Measurements from ENCODE around the gene PDLIM5. TPM values are rescaled to one million over a fixed set of nuclear protein-coding genes. Genes with fewer than 3 reads are reported as not detected.
"Not testable (repeated sequence)": the region's sequence is repeated elsewhere in the genome, so short reads cannot be mapped to it uniquely, and the experiment has no call there.

The PDLIM5 gene
- total and polyA plus RNA-seq, 5 experiments from 2014 or later = 29.1 to 46.3 (median 33.6) TPM

DNA sequence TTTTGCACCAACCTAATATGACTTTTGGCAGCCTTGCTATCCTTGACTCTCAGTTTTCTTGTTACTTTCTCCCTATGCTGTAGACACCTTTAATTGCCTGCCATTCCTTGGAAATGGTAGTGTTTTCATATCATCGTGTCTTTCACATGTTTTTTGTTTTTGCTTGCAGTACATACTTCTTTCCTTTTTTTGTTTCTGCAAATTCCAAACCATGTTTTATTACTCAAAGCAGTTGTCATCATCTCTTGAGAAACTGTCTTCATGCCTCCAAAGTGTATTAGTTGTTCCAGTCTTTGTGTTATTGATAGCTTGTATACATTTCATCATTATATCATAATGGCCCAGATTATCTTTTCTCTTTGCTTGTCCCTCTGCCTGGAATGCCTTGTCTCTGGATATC, 57.1 kb downstream of the PDLIM5 start:
- POLR2A ChIA-PET = no interaction called here
- H3K27ac Mint-ChIP-seq = no peak overlapping the region
- H3K9me3 Mint-ChIP-seq = peaks cover 0 to 5% (median 0%) of the 10 kb centered on the region in 9 donors
- DNase-seq (no peak), ATAC-seq (no peak)
- H3K27me3 Mint-ChIP-seq = no peaks in the 10 kb centered on the region
- H3K36me3 Mint-ChIP-seq = peaks cover 4 to 10% (median 5%) of the 10 kb centered on the region in 3 donors
- H3K4me1 Mint-ChIP-seq = peaks cover 0 to 18% (median 6%) of the 10 kb centered on the region in 4 donors
- no peak overlapping the region for H3K4me3 Mint-ChIP-seq

DNA sequence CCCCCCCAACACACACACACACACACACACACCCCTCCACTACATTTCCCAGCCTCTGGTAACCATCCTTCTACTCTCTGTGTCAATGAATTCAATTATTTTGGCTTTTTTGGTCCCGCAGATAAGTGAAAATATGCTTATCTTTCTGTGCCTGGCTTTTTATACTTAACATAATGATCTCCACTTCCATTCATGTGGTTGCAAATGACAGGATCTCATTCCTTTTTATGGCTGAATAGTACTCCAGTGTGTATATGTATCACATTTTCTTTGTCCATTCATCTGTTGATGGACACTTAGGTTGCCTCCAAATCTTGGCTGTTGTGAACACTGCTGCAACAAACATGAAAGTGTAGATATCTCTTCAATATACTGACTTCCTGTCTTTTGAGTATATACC, 59.8 kb downstream of the PDLIM5 start:
- peaks cover 0 to 5% (median 0%) of the 10 kb centered on the region in 9 donors for H3K9me3 Mint-ChIP-seq
- no peak for ATAC-seq

DNA sequence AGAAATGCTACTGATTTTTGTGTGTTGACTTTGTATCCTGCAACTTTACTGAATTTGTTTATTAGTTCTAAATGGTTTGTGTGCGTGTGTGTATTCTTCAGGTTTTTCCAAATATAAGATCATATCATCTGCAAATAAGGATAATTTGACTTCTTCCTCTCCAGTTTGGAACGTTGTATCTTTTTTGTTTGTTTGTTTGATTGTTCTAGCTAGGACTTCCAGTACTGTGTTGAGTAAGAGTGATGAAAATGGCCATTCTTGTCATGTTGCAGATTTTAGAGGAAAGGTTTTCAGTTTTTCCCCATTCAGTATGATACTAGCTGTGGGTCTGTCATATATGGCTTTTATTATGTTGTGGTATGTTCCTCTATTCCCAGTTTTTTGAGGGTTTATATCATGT, 61.8 kb downstream of the PDLIM5 start:
- H3K36me3 Mint-ChIP-seq, H3K27me3 Mint-ChIP-seq: not testable (repeated sequence)

More for the DNA sequence above, 59.8 kb downstream of the PDLIM5 start:
- Mint-ChIP-seq H3K4me3 (no peak overlapping the region), H3K36me3 (peaks cover 4 to 10% (median 5%) of the 10 kb centered on the region in 3 donors), H3K27ac (no peak overlapping the region), H3K27me3 (no peaks in the 10 kb centered on the region), H3K4me1 (peaks cover 0 to 18% (median 6%) of the 10 kb centered on the region in 4 donors)
- no peak for DNase-seq
- POLR2A ChIA-PET = no interaction called here

DNA sequence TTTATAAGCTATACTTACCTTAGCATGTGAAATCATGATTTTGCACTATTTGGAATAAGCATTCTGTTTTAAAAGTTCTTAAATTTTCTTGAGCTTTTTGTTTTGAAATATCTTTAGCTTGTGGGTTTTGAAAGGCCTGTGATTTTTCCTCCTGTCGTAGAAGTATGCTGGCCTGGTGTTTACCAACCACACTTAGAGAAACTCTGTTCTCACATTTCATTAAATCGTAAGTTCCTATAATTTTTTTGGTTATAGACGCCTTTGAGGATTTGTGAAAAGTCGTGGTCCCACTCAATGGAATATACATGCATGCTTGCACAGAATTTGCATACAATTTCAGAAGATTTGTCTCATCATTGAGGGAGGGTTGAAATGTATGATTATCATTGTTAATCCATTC, 63.6 kb downstream of the PDLIM5 start:
- DNase-seq (no peak), ATAC-seq (no peak)
- Mint-ChIP-seq H3K27me3 (no peaks in the 10 kb centered on the region), H3K4me1 (peaks cover 8 to 21% (median 18%) of the 10 kb centered on the region in 4 donors), H3K9me3 (peaks cover 0 to 5% (median 0%) of the 10 kb centered on the region in 9 donors), H3K4me3 (no peak overlapping the region), H3K27ac (no peak overlapping the region), H3K36me3 (peaks cover 4 to 5% (median 5%) of the 10 kb centered on the region in 3 donors)
- POLR2A ChIA-PET = interaction anchor here (0.6 kb wide), 1 partner anchor 11 kb away, joined by 3 read pairs; no protein-coding TSS in a partner anchor

More for the DNA sequence above, 61.8 kb downstream of the PDLIM5 start:
- H3K4me1 Mint-ChIP-seq, ATAC-seq, H3K9me3 Mint-ChIP-seq, H3K27ac Mint-ChIP-seq, H3K4me3 Mint-ChIP-seq, DNase-seq, POLR2A ChIA-PET: not testable (repeated sequence)

DNA sequence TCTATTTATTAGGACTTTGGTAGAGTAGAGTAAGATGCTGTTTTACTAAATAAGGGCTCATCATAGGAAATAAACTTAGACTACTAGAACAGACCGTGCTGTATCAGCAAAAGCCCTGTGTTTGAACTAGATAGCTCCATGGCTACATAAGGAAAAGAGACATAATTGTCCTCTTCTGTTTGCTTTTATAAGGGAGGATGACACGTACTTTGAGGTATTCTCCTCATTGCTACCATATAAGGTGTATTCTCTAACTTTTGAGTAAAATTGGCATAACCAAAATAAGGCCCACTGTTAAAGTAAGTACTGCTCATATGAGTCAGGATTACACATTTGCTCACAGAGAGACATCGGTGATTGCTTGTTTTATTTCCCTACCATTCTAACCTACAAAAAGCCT, 64.3 kb downstream of the PDLIM5 start:
- Mint-ChIP-seq H3K9me3 (peaks cover 0 to 5% (median 0%) of the 10 kb centered on the region in 9 donors), H3K27me3 (no peaks in the 10 kb centered on the region), H3K27ac (no peak overlapping the region), H3K36me3 (peaks cover 4 to 5% (median 5%) of the 10 kb centered on the region in 3 donors), H3K4me3 (no peak overlapping the region), H3K4me1 (peaks cover 12 to 24% (median 21%) of the 10 kb centered on the region in 4 donors)
- no peak for DNase-seq
- POLR2A ChIA-PET = no interaction called here
- no peak for ATAC-seq

DNA sequence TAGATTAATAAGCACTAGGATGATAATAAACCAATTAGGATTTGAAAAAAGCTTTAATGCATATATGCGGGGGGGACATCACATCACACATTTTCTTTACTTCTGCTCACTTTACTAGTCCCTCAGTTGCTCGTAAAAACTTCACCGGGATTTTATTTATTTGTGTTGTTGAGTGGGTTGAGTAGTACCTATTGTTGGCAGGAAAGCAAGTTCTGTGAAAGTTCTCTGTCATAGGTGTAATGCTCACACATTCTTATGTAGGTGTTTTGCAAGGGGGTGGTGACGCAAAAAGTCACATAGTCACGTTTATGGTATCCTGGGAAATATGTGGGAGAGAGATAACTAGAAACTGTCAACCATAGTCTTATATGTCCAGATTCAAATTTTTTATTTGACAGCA, 65.3 kb downstream of the PDLIM5 start:
- DNase-seq (no peak), ATAC-seq (no peak)
- H3K27me3 Mint-ChIP-seq = no peaks in the 10 kb centered on the region
- no peak overlapping the region for H3K4me3 Mint-ChIP-seq
- peaks cover 14 to 26% (median 19%) of the 10 kb centered on the region in 4 donors for H3K4me1 Mint-ChIP-seq
- H3K36me3 Mint-ChIP-seq = peaks cover 0 to 5% (median 4%) of the 10 kb centered on the region in 3 donors
- POLR2A ChIA-PET = no interaction called here
- peaks cover 0 to 5% (median 0%) of the 10 kb centered on the region in 9 donors for H3K9me3 Mint-ChIP-seq
- no peak overlapping the region for H3K27ac Mint-ChIP-seq

DNA sequence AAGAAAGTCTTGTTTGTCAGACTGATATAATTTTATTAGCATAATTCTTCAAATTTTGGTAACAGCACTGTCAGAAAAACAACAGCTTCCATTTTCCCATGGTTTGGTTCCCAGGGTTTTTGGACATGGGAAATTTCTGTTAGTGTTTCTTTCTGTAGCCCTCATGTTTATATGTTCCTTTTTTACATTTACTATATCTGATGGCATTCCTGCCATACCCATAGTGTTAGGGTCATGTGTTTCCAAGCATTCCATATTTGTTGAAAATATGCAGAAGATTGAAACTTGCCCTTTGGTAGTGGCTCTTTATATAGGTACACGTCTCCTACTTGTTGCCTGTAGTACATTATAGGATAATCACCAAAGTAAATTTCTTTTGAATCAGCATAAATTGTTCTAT, 65.8 kb downstream of the PDLIM5 start:
- Mint-ChIP-seq H3K4me3 (no peak overlapping the region), H3K4me1 (peaks cover 14 to 26% (median 19%) of the 10 kb centered on the region in 4 donors), H3K27me3 (no peaks in the 10 kb centered on the region), H3K9me3 (peaks cover 0 to 5% (median 0%) of the 10 kb centered on the region in 9 donors), H3K36me3 (peaks cover 0 to 5% (median 4%) of the 10 kb centered on the region in 3 donors), H3K27ac (no peak overlapping the region)
- DNase-seq (no peak), ATAC-seq (no peak)
- POLR2A ChIA-PET = no interaction called here

DNA sequence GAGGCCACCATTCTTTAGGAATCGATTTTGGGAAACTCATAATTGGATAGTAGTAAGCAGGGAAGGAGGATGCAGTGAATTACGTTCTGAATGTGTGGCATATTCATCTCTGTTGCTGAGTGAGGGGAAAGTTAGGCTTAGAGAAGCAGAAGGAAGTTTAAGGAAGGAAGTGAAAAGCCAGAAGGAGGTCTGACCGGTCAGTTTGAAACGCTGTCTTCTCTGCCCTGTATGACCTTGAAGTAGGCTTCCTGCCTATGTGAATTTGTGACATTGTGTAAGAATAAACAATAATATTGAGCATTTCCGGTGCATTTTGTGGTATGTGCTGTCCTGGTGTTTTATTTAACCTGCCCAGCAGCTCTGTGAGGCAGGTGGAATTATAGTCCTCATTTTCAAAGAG, 67.3 kb downstream of the PDLIM5 start:
- POLR2A ChIA-PET = no interaction called here
- no peaks in the 10 kb centered on the region for H3K27me3 Mint-ChIP-seq
- H3K9me3 Mint-ChIP-seq = no peaks in the 10 kb centered on the region
- H3K36me3 Mint-ChIP-seq = peaks cover 0 to 3% (median 0%) of the 10 kb centered on the region in 3 donors
- peaks cover 12 to 26% (median 19%) of the 10 kb centered on the region in 4 donors for H3K4me1 Mint-ChIP-seq
- ATAC-seq (no peak), DNase-seq (no peak)
- peak overlapping the region in 1 of 10 donors; percentile 45 for H3K4me3 Mint-ChIP-seq
- no peak overlapping the region for H3K27ac Mint-ChIP-seq

DNA sequence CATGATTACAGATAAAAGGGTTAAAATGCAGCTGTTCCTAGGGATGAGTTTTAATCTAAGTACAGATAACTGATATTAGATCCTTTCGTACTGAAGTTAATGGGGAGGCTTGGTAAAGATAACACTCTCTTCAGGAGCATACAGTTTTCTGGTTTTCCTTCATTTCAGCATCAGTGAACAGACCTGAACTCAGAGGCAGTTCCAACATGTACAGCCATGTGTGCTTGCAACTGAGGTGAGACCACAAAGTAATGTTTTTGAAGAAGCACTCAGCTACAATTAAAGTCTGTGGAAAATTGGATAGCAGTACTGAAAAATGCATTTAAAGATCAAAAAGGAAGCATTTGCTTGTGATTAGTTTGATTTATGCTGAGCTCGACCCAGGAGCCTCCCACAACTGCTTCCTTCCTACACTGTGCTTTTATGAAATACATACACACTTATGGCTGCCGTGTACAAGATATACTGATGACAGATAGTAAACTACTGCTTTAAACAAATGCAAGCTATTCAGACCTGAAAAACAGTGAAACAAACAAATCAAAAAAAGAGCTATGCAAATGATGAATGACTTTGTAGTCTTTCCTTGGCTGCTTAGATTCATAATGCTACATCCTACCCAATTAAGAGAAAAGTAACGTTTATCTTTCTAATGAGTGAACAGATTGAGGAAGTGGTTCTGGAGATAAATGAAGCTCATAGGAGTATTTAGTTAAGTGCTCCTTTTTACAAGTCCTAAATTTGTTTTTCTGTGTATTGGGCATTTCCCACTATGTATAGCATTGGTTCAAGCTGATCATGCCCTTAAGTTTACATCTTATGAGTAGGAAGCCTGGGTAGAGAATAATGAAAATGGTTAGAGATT, 68.4 kb downstream of the PDLIM5 start:
- POLR2A ChIA-PET = no interaction called here
- Mint-ChIP-seq H3K4me3 (peak overlapping the region in 4 of 10 donors; percentile 2 to 56 (median 16)), H3K4me1 (peaks cover 14 to 26% (median 19%) of the 10 kb centered on the region in 4 donors), H3K27me3 (no peaks in the 10 kb centered on the region), H3K27ac (peak overlapping the region in 2 of 10 donors; percentile 3 to 21), H3K36me3 (peaks cover 0 to 6% (median 4%) of the 10 kb centered on the region in 3 donors), H3K9me3 (no peaks in the 10 kb centered on the region)
- ATAC-seq (peak in 1 of 2 donors; percentile 45), DNase-seq (peak in 1 of 10 donors; percentile 3)

DNA sequence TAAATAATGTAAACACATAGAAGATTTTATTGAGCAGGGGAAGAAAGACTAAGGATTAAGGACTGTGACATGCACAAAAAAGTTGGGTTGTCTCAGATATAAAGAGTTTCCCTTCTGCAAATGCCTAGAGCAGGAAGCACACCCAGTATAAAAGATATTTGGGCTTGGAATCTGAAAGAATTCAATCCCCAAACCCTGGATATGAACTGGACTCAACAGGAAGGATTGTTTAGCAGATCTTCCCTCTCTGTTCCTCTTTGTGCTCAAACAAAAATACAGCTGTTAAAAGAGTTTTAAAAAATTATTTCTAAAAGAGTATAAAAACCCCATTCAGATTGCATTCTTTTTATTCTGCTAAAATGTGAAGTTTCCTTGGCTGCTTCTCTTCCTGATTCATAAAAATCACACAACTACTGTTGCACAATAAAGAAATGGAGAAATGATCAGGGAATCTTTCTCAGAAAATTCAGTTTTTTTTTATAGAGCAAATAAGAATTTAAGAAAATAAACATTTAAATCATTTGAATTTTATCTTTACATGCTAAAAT, 71.4 kb downstream of the PDLIM5 start:
- ATAC-seq (no peak), DNase-seq (no peak)
- Mint-ChIP-seq H3K9me3 (no peaks in the 10 kb centered on the region), H3K4me1 (peaks cover 14 to 26% (median 19%) of the 10 kb centered on the region in 4 donors), H3K4me3 (no peak overlapping the region), H3K27ac (no peak overlapping the region), H3K36me3 (peaks cover under 1 to 16% (median 14%) of the 10 kb centered on the region in 3 donors), H3K27me3 (no peaks in the 10 kb centered on the region)
- POLR2A ChIA-PET = no interaction called here

DNA sequence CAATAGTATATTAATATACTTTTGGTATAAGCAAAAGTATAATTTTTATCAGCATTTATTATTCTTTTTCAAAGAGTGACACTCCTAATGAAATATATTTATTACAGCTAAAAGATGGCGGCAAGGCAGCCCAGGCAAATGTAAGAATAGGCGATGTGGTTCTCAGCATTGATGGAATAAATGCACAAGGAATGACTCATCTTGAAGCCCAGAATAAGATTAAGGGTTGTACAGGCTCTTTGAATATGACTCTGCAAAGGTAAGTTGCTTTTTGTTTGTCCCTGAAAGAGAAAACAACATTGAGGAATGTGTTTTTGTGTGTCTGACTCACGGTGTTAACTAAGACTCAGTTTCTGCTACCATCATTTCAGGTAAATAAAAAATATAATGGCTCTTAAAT, 71.9 kb downstream of the PDLIM5 start:
- ATAC-seq (no peak), DNase-seq (no peak)
- Mint-ChIP-seq H3K4me1 (peaks cover 15 to 25% (median 19%) of the 10 kb centered on the region in 4 donors), H3K9me3 (no peaks in the 10 kb centered on the region), H3K27me3 (no peaks in the 10 kb centered on the region), H3K27ac (no peak overlapping the region), H3K36me3 (peaks cover 5 to 16% (median 16%) of the 10 kb centered on the region in 3 donors), H3K4me3 (no peak overlapping the region)
- POLR2A ChIA-PET = no interaction called here

DNA sequence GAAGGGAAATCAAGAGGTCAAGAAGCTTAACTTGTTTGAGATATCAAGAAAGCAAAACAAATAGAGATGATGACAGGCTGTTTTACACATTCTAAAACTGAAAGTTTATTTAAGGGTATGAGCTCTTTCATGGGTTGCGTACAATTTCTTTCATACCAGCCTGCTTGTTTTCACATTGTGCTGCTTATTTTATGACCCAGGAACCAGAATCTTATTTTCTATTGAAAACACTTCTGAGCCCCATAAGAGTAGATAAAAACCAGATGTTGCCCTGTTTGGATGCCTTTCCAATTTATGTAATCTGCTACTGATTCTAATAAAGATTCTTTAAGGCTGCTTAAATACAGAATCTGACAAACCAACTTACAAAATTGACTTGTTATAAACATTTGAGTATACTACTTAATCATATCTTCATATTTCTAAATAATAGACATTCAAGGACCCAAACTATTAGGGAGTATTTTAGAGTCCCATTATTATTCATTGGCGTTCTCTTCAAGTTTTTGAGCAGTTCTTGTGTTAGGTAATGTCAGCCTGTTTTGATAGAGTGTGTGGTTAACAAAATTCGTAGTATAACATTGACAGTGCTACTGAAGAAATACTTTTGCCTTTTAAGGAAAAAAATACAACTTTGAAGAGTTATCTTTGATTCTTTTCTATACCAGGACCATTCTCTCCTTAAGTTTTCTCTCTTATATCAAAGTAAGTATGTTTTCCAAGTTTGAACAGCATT, 74.4 kb downstream of the PDLIM5 start:
- POLR2A ChIA-PET = no interaction called here
- H3K27ac Mint-ChIP-seq = no peak overlapping the region
- no peaks in the 10 kb centered on the region for H3K27me3 Mint-ChIP-seq
- peaks cover 6 to 20% (median 16%) of the 10 kb centered on the region in 3 donors for H3K36me3 Mint-ChIP-seq
- ATAC-seq (no peak), DNase-seq (no peak)
- H3K9me3 Mint-ChIP-seq = no peaks in the 10 kb centered on the region
- peaks cover 0 to 6% (median 3%) of the 10 kb centered on the region in 4 donors for H3K4me1 Mint-ChIP-seq
- H3K4me3 Mint-ChIP-seq = no peak overlapping the region
